ENCODE measurements around the gene AJM1. TPM values are rescaled to one million over a fixed set of nuclear protein-coding genes. Genes with fewer than 3 reads are reported as not detected.

Gene AJM1
- total RNA-seq, 4 donors from 2014 or later, result 1.6 to 3.1 (median 2.2) TPM

- Histone ChIP-seq H3K36me3 (peaks cover 33% of the 10 kb centered on the region), H3K27me3 (no peaks in the 10 kb centered on the region), H3K4me1 (peaks cover 43% of the 10 kb centered on the region), H3K4me3 (no peak overlapping the region), H3K9me3 (no peaks in the 10 kb centered on the region), H3K27ac (no peak overlapping the region)
- TF ChIP-seq POLR2AphosphoS5 (IDR thresholded peaks at IDR 0.05), result no peak
- no peak for TF ChIP-seq CTCF (IDR thresholded peaks at IDR 0.05)
- no peak for TF ChIP-seq EP300 (IDR thresholded peaks at IDR 0.05)
- TF ChIP-seq POLR2A (IDR thresholded peaks at IDR 0.05), result no peak
- DNase-seq (ENCODE audit: low spot score in 2 of 2), result peak; percentile 56 to 77
- 95% methylated on average over 4 of the region's 22 CpGs for WGBS
Measured at GRCh38 chr9:136860933-136861873, 18.9 kb downstream of the AJM1 start.

- Histone ChIP-seq H3K4me3 (no peak overlapping the region), H3K27ac (no peak overlapping the region), H3K36me3 (peaks cover 33% of the 10 kb centered on the region), H3K9me3 (no peaks in the 10 kb centered on the region), H3K4me1 (peaks cover 46% of the 10 kb centered on the region), H3K27me3 (no peaks in the 10 kb centered on the region)
- 88% methylated on average over 26 of the region's 26 CpGs for WGBS
- no peak for DNase-seq (ENCODE audit: low spot score in 2 of 2)
- TF ChIP-seq CTCF (IDR thresholded peaks at IDR 0.05) (no peak), EP300 (IDR thresholded peaks at IDR 0.05) (no peak), POLR2A (IDR thresholded peaks at IDR 0.05) (no peak), POLR2AphosphoS5 (IDR thresholded peaks at IDR 0.05) (no peak)
Measured at GRCh38 chr9:136861874-136862457, 19.7 kb downstream of the AJM1 start.

GRCh38 chr9:136862849-136863622 lies 20.8 kb downstream of the AJM1 start:
- Histone ChIP-seq H3K9me3 (no peaks in the 10 kb centered on the region), H3K27ac (no peak overlapping the region), H3K4me3 (no peak overlapping the region), H3K4me1 (peaks cover 47% of the 10 kb centered on the region), H3K36me3 (peaks cover 33% of the 10 kb centered on the region), H3K27me3 (no peaks in the 10 kb centered on the region)
- 94% methylated on average over 29 of the region's 31 CpGs for WGBS
- DNase-seq (ENCODE audit: low spot score in 2 of 2), result peak in 1 of 2 donors; percentile 60
- no peak for TF ChIP-seq POLR2AphosphoS5 (IDR thresholded peaks at IDR 0.05)

GRCh38 chr9:136863623-136864273 lies 21.5 kb downstream of the AJM1 start:
- Histone ChIP-seq H3K36me3 (peaks cover 33% of the 10 kb centered on the region), H3K4me1 (peaks cover 40% of the 10 kb centered on the region), H3K9me3 (no peaks in the 10 kb centered on the region), H3K27me3 (no peaks in the 10 kb centered on the region), H3K4me3 (no peak overlapping the region), H3K27ac (no peak overlapping the region)
- no peak for TF ChIP-seq POLR2AphosphoS5 (IDR thresholded peaks at IDR 0.05)
- no peak for DNase-seq (ENCODE audit: low spot score in 2 of 2)
- 86% methylated on average over 10 of the region's 12 CpGs for WGBS

GRCh38 chr9:136865041-136865767 lies 22.9 kb downstream of the AJM1 start:
- TF ChIP-seq EP300 (IDR thresholded peaks at IDR 0.05) (no peak), POLR2AphosphoS5 (IDR thresholded peaks at IDR 0.05) (no peak), POLR2A (IDR thresholded peaks at IDR 0.05) (no peak), CTCF (IDR thresholded peaks at IDR 0.05) (no peak)
- Histone ChIP-seq H3K27me3 (no peaks in the 10 kb centered on the region), H3K36me3 (peaks cover 33% of the 10 kb centered on the region), H3K9me3 (no peaks in the 10 kb centered on the region), H3K27ac (no peak overlapping the region), H3K4me1 (peaks cover 29% of the 10 kb centered on the region), H3K4me3 (peak overlapping the region; percentile 86)
- no peak for DNase-seq (ENCODE audit: low spot score in 2 of 2)
- WGBS, result 59% methylated on average over 11 of the region's 11 CpGs

Data from suprapubic skin (tissue), 4 donors.